GM20000 (cell line): Measurements from ENCODE around the gene CTRB1.
"Not testable (repeated sequence)": the region's sequence is repeated elsewhere in the genome, so short reads cannot be mapped to it uniquely, and the experiment has no call there.

ENCODE experiments used
- DNase-seq: peaks from one replicate; pipeline ENCODE4 v3.0.0; 2012; ENCODE audit warnings: low spot score
- CTCF ChIP-seq: IDR thresholded peaks from 2 replicates; pipeline ENCODE4 v1.5.1; 2012; ENCODE audit warnings: mild to moderate bottlenecking, control low read depth; ENCODE audit errors: extremely low read depth, missing control alignments

The CTRB1 gene

GRCh38 chr16:75271441-75272096, 52.8 kb downstream of the CTRB1 start:
- no peak for TF ChIP-seq CTCF
- DNase-seq = no peak

- TF ChIP-seq CTCF = no peak
- DNase-seq = no peak
Measured at GRCh38 chr16:75272097-75272551, 53.3 kb downstream of the CTRB1 start.

GRCh38 chr16:75272629-75273028, 53.8 kb downstream of the CTRB1 start:
- DNase-seq = not testable (repeated sequence)

DNA sequence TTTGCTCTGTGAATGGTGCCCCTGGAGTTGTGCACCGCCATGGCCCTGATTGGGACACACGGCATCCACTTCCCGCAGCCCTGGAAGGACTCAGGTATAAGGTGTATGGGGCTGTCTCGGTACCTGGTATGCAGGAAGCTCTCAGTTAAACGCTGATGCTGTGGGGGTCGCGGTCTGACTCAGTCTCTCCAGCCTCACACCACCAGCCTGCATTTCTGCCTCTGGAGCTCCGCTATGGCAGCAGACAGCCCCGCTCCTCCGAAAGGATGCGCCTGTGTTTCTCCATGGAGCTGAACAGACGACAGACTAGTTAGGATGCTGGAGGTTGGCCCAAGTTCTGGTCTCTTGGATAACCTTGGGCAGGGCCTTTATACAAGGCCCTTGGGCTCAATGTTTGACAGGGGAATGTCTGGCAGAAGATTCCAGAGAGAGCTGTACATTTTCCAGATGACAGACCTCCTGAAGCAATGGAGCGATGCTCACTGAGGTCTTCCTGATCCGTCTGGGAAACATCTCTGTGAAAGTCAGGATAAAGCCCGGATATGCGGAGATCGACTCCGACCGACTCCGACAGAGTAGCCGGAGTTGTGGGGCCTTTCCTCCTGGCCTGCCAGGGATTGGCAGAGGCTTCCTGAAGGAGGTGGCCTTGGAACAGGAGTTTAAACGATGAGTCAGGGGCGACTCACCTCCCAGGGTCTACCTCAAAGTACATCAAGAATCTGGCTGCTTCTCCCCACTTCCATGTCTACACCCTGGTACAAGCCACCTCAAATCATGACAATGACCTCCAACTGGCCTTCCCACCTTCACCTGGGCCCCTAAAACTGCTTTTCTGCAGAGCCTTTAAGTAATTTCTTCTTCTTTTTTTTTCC, 54.5 kb downstream of the CTRB1 start:
- DNase-seq = no peak

More for the DNA sequence above, 54.5 kb downstream of the CTRB1 start:
- TF ChIP-seq CTCF = no peak
